Lower leg skin (tissue), 4 donors: ENCODE data around the gene KHDC1L. TPM values are rescaled to one million over a fixed set of nuclear protein-coding genes. Genes with fewer than 3 reads are reported as not detected.
"Not testable (repeated sequence)": the region's sequence is repeated elsewhere in the genome, so short reads cannot be mapped to it uniquely, and the experiment has no call there.

Experiments
- DNase-seq, 2 donors: peaks; one replicate each; pipeline ENCODE4 v3.0.0-alpha.2; 2019; ENCODE audit warnings: low spot score in 2 of 2
- H3K4me3 ChIP-seq: fragments of 200-600 bp; sonication (generic); 2 replicates; pipeline ENCODE4 v1.5.1; 2017; ENCODE audit warnings: mild to moderate bottlenecking, low read depth; ENCODE audit not compliant: poor library complexity, severe bottlenecking
- POLR2A ChIP-seq, 2 donors: fragments of 450-650 bp; IDR thresholded peaks; one replicate each; pipeline ENCODE4 v1.6.1; 2016 to 2017; ENCODE audit warnings: antibody characterized with exemption in 2 of 2, mild to moderate bottlenecking in 1 of 2, moderate library complexity in 1 of 2
- WGBS, 2 donors: methylation state at CpG; one replicate each; pipeline ENCODE4 v1.1.5; 2018; 5-methylcytosine and 5-hydroxymethylcytosine counted together
- intact Hi-C: fragments of 100-400 bp; cut with DNase I; formaldehyde crosslinking; loops from one replicate; pipeline ENCODE4 v1.15.0; 2023; ENCODE audit warnings: low total_unique reads
- total RNA-seq, 4 donors: library from RNA; depleted of rRNA; stranded (reverse); fragments of >200 nt; gene quantifications; one replicate each; pipeline ENCODE4 v1.1.0, GENCODE V29; 2016
- TF ChIP-seq, protein P1 (sequence below), 3 donors: fragments of 450-650 bp; IDR thresholded peaks; one replicate each; pipeline ENCODE4 v1.5.1; 2016; ENCODE audit warnings: antibody characterized with exemption in 3 of 3, mild to moderate bottlenecking in 3 of 3, moderate library complexity in 2 of 3

The KHDC1L gene
- total RNA-seq, 4 donors from 2014 or later: not detected

DNA sequence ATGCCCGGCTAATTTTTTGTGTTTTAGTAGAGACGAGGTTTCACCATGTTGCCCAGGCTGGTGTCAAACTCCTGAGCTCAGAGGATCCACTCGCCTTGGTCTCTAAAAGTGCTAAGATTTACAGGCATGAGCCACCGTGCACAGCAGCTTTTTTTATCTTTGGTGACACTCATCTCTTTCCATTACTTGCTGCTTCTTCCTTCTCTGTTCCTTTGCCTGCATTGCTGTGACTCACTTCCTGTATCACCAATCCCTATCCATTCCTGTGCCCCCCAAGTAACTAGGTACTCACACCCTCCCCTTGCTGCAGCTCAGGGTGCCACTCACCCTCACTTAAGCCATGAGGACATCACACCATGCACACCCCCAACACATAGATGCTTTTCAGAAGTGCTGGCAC, 24.6 kb downstream of the KHDC1L start:
- 71 to 78% methylated on average over 4 of the region's 4 CpGs for WGBS, 2 donors
- TF ChIP-seq POLR2A (IDR thresholded peaks at IDR 0.05): no peak
- DNase-seq: no peak
- intact Hi-C loops: no loop called here
- H3K4me3 ChIP-seq: no peak overlapping the region

DNA sequence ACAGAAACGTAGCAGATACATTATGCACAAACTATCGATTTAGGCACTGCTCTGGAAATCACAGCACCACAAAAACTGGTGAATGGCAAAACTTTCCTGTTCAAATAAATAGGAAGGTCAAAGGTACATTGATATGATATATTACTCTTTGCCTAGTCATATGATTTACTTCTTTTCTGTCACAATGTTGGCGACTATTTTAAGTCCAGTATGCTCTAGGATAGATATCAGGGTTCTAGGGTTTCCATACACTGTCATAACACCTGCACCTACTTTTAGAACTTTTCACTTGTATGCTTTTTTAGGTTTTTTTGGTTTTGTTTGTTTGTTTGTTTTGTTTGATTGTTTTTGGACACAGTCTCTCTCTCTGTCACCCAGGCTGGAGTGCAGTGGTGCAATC, 25.0 kb downstream of the KHDC1L start:
- no peak for TF ChIP-seq POLR2A (IDR thresholded peaks at IDR 0.05)
- no peak for DNase-seq
- H3K4me3 ChIP-seq: no peak overlapping the region
- intact Hi-C loops: no loop called here
- 87 to 89% methylated on average over 3 of the region's 3 CpGs for WGBS, 2 donors

DNA sequence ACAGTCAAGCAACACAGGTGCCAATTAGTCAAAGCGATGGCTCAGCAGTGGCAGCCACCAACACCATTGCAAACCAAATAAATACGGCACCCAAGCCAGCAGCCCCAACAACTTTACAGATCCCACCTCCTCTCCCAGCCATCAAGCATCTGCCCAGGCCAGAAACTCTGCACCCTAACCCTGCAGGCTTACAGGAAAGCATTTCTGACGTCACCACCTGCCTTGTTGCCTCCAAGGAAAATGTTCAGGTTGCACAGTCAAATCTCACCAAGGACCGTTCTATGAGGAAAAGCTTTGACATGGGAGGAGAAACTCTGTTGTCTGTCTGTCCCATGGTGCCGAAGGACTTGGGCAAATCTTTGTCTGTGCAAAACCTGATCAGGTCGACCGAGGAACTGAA, 30.6 kb downstream of the KHDC1L start:
- WGBS, 2 donors: 89% methylated on average over 7 of the region's 7 CpGs

DNA sequence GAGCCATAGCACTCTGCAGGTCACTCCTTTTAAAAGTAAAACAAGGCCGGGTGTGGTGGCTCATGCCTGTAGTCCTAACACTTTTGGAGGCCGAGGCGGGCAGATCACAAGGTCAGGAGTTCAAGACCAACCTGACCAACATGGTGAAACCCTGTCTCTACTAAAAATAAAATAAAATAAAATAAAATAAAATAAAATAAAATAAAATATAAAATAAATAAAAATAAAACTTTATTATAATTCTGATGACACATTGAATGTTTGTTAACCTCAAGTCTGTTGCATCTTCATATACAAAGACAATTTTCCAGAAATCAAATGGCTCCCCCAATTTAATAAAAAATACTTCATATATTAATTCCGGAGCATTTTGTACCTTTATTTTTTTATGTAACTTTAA, 32.0 kb downstream of the KHDC1L start:
- 94 to 97% methylated on average over 4 of the region's 4 CpGs for WGBS, 2 donors
- DNase-seq, H3K4me3 ChIP-seq, intact Hi-C loops: not testable (repeated sequence)

More for the DNA sequence above, 30.6 kb downstream of the KHDC1L start:
- no peak overlapping the region for H3K4me3 ChIP-seq
- TF ChIP-seq POLR2A (IDR thresholded peaks at IDR 0.05): no peak
- TF ChIP-seq, protein P1, sequence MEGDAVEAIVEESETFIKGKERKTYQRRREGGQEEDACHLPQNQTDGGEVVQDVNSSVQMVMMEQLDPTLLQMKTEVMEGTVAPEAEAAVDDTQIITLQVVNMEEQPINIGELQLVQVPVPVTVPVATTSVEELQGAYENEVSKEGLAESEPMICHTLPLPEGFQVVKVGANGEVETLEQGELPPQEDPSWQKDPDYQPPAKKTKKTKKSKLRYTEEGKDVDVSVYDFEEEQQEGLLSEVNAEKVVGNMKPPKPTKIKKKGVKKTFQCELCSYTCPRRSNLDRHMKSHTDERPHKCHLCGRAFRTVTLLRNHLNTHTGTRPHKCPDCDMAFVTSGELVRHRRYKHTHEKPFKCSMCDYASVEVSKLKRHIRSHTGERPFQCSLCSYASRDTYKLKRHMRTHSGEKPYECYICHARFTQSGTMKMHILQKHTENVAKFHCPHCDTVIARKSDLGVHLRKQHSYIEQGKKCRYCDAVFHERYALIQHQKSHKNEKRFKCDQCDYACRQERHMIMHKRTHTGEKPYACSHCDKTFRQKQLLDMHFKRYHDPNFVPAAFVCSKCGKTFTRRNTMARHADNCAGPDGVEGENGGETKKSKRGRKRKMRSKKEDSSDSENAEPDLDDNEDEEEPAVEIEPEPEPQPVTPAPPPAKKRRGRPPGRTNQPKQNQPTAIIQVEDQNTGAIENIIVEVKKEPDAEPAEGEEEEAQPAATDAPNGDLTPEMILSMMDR (IDR thresholded peaks at IDR 0.05): no peak
- no peak for DNase-seq
- intact Hi-C loops: no loop called here

GRCh38 chr6:73182021-73182607, 43.2 kb downstream of the KHDC1L start:
- WGBS, 2 donors: 72 to 86% methylated on average over 2 of the region's 2 CpGs
- intact Hi-C loops: loop anchor here (5.0 kb wide), 1 partner anchor 770 kb away; no protein-coding TSS in a partner anchor
- H3K4me3 ChIP-seq: no peak overlapping the region
- no peak for DNase-seq
- TF ChIP-seq, protein P1 (IDR thresholded peaks at IDR 0.05): no peak
- no peak for TF ChIP-seq POLR2A (IDR thresholded peaks at IDR 0.05)

GRCh38 chr6:73180763-73181619, 44.3 kb downstream of the KHDC1L start:
- no peak for TF ChIP-seq POLR2A (IDR thresholded peaks at IDR 0.05)
- TF ChIP-seq, protein P1 (IDR thresholded peaks at IDR 0.05): peak in 1 of 3 donors; percentile 33
- WGBS, 2 donors: 10 to 13% methylated on average over 7 of the region's 7 CpGs
- intact Hi-C loops: loop anchor here (5.0 kb wide), 1 partner anchor 769 kb away; no protein-coding TSS in a partner anchor
- DNase-seq: no peak
- no peak overlapping the region for H3K4me3 ChIP-seq

DNA sequence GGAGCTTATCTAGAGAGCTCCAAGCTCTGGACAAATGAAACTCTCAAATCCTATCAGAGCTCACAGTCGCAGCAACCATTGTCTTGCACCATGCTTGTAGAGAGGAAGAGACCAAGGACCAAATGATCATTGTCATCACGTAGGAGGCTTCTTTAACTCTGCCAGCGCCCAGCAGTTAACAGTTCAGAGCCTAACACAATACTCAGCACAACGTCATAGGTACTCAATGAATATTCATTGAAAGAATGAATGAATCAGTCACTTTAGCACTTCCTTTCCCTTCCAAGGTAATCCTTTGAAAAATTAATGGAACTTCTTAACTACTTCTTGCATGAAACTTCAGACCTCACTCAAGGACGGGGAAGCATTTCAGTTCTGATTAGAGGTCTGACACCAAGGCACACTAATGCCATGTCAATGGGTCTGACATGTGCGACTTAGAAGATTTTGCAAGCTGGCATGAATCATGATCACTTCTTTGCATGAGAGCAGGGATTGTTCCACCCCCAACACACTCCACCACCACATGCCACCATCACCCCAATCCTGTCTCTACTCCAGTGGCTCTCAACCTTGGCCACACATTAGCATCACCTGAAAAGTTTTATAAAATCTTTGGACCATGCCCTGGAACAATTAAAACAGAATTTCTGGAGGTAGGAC, 45.1 kb downstream of the KHDC1L start:
- intact Hi-C loops: loop anchor here (5.0 kb wide), 1 partner anchor 768 kb away; no protein-coding TSS in a partner anchor
- WGBS, 2 donors: 59 to 64% methylated on average over 6 of the region's 6 CpGs
- H3K4me3 ChIP-seq: no peak overlapping the region
- DNase-seq: no peak
- TF ChIP-seq, protein P1 (IDR thresholded peaks at IDR 0.05): no peak
- no peak for TF ChIP-seq POLR2A (IDR thresholded peaks at IDR 0.05)
